Measurements from ENCODE around the gene C1orf35. TPM values are rescaled to one million over a fixed set of nuclear protein-coding genes. Genes with fewer than 3 reads are reported as not detected.

The C1orf35 gene
- total RNA-seq, 1 experiment from 2014 or later: 31.7 TPM

- no peak for DNase-seq (ENCODE audit: low spot score)
Observed at GRCh38 chr1:228079013-228079412, 24.1 kb downstream of the C1orf35 start.

GRCh38 chr1:228077565-228078330, 25.4 kb downstream of the C1orf35 start:
- no peak for DNase-seq (ENCODE audit: low spot score)

GRCh38 chr1:228076796-228077430, 26.2 kb downstream of the C1orf35 start:
- DNase-seq (ENCODE audit: low spot score): no peak

GRCh38 chr1:228075801-228076271, 27.3 kb downstream of the C1orf35 start:
- no peak for DNase-seq (ENCODE audit: low spot score)

- DNase-seq (ENCODE audit: low spot score): no peak
Observed at GRCh38 chr1:228074954-228075730, 28.0 kb downstream of the C1orf35 start.

- no peak for DNase-seq (ENCODE audit: low spot score)
Observed at GRCh38 chr1:228073857-228074545, 29.1 kb downstream of the C1orf35 start.

- DNase-seq (ENCODE audit: low spot score): no peak
Observed at GRCh38 chr1:228073061-228073856, 29.9 kb downstream of the C1orf35 start.

GRCh38 chr1:228072658-228073043, 30.5 kb downstream of the C1orf35 start:
- DNase-seq (ENCODE audit: low spot score): no peak

- no peak for DNase-seq (ENCODE audit: low spot score)
Observed at GRCh38 chr1:228071839-228072657, 31.1 kb downstream of the C1orf35 start.

GRCh38 chr1:228070851-228071250, 32.3 kb downstream of the C1orf35 start:
- no peak for DNase-seq (ENCODE audit: low spot score)

GRCh38 chr1:228070173-228070572, 33.0 kb downstream of the C1orf35 start:
- no peak for DNase-seq (ENCODE audit: low spot score)

GRCh38 chr1:228068359-228068758, 34.8 kb downstream of the C1orf35 start:
- no peak for DNase-seq (ENCODE audit: low spot score)

- no peak for DNase-seq (ENCODE audit: low spot score)
Observed at GRCh38 chr1:228066891-228067654, 36.1 kb downstream of the C1orf35 start.

- no peak for DNase-seq (ENCODE audit: low spot score)
Observed at GRCh38 chr1:228066416-228066815, 36.7 kb downstream of the C1orf35 start.

GRCh38 chr1:228065543-228066347, 37.4 kb downstream of the C1orf35 start:
- no peak for DNase-seq (ENCODE audit: low spot score)

- no peak for DNase-seq (ENCODE audit: low spot score)
Observed at GRCh38 chr1:228064741-228065542, 38.2 kb downstream of the C1orf35 start.

GRCh38 chr1:228064296-228064695, 38.8 kb downstream of the C1orf35 start:
- no peak for DNase-seq (ENCODE audit: low spot score)

All from A172 (cell line).